OCI-LY1 (cell line): Measurements from ENCODE around the gene ZBTB46.

Source experiments
- H2AFZ ChIP-seq: fragments of 200-600 bp; sonication (generic), shearing (Covaris generic); 2 replicates; pipeline ENCODE4 v1.6.0; 2014; ENCODE audit warnings: antibody characterized with exemption, mild to moderate bottlenecking, low read length
- H3F3A ChIP-seq: fragments of 200-600 bp; sonication (generic), shearing (Covaris generic); 2 replicates; pipeline ENCODE4 v1.6.0; 2014; ENCODE audit warnings: mild to moderate bottlenecking, antibody characterized with exemption, low read length, moderate library complexity; ENCODE audit not compliant: insufficient read depth
- H3K27ac ChIP-seq: fragments of 200-600 bp; sonication (generic); 2 replicates; pipeline ENCODE4 v1.5.1; 2014; ENCODE audit warnings: low read length, mixed run types, mild to moderate bottlenecking, low read depth; ENCODE audit not compliant: poor library complexity, severe bottlenecking
- H3K27me3 ChIP-seq: fragments of 200-600 bp; sonication (generic); 2 replicates; pipeline ENCODE4 v1.6.0; 2014; ENCODE audit warnings: antibody characterized with exemption, mild to moderate bottlenecking, low read length, moderate library complexity; ENCODE audit not compliant: insufficient read depth
- H3K36me3 ChIP-seq: fragments of 200-600 bp; sonication (generic); 2 replicates; pipeline ENCODE4 v1.6.1; 2014; ENCODE audit warnings: mild to moderate bottlenecking, antibody characterized with exemption, low read length, moderate library complexity, mixed read lengths; ENCODE audit not compliant: insufficient read depth
- H3K4me1 ChIP-seq: fragments of 200-600 bp; sonication (generic); 2 replicates; pipeline ENCODE4 v1.5.1; 2014; ENCODE audit warnings: mild to moderate bottlenecking, low read length, moderate library complexity; ENCODE audit not compliant: insufficient read depth, severe bottlenecking
- H3K4me2 ChIP-seq: fragments of 200-600 bp; sonication (generic), shearing (Covaris generic); 2 replicates; pipeline ENCODE4 v1.6.1; 2014; ENCODE audit warnings: low read length
- H3K4me3 ChIP-seq: fragments of 200-600 bp; sonication (generic); 2 replicates; pipeline ENCODE4 v1.5.1; 2014; ENCODE audit warnings: low read length, low read depth, mild to moderate bottlenecking, mixed read lengths; ENCODE audit not compliant: poor library complexity, severe bottlenecking
- H3K79me2 ChIP-seq: fragments of 200-600 bp; shearing (Covaris generic); 2 replicates; pipeline ENCODE4 v1.6.1; 2016; ENCODE audit warnings: mixed run types, low read length, mixed read lengths; ENCODE audit not compliant: insufficient read depth
- H3K9ac ChIP-seq: fragments of 200-600 bp; sonication (generic), shearing (Covaris generic); 2 replicates; pipeline ENCODE4 v1.6.1; 2014; ENCODE audit warnings: mild to moderate bottlenecking, low read length, mixed read lengths
- H3K9me2 ChIP-seq: fragments of 200-600 bp; sonication (generic), shearing (Covaris generic); 2 replicates; pipeline ENCODE4 v1.6.1; 2014; ENCODE audit warnings: low read depth, mild to moderate bottlenecking, low read length, mixed read lengths
- H3K9me3 ChIP-seq: fragments of 200-600 bp; shearing (Covaris generic); 2 replicates; pipeline ENCODE4 v1.6.1; 2014; ENCODE audit warnings: low read length, mixed read lengths
- H4K20me1 ChIP-seq: fragments of 200-600 bp; sonication (generic), shearing (Covaris generic); 2 replicates; pipeline ENCODE4 v1.6.0; 2016; ENCODE audit warnings: mild to moderate bottlenecking, low read length; ENCODE audit not compliant: insufficient read depth
- CTCF ChIP-seq: fragments of 200-600 bp; sonication (generic), shearing (Covaris generic); IDR thresholded peaks from 2 replicates; pipeline ENCODE4 v1.5.1; 2017; ENCODE audit warnings: mild to moderate bottlenecking, antibody characterized with exemption, low read length, moderate library complexity, mixed read lengths
- EZH2 ChIP-seq: fragments of 200-600 bp; sonication (generic), shearing (Covaris generic); IDR thresholded peaks from 2 replicates; pipeline ENCODE4 v1.8.0; 2017; ENCODE audit warnings: borderline replicate concordance, mixed run types, mild to moderate bottlenecking, antibody characterized with exemption, low read length, moderate library complexity, mixed read lengths

ZBTB46 gene

GRCh38 chr20:63785691-63786131 is 45.4 kb downstream of the ZBTB46 start:
- Histone ChIP-seq H3K9me2 (no peaks in the 10 kb centered on the region), H2AFZ (no peak overlapping the region), H3K9ac (no peak overlapping the region)

DNA sequence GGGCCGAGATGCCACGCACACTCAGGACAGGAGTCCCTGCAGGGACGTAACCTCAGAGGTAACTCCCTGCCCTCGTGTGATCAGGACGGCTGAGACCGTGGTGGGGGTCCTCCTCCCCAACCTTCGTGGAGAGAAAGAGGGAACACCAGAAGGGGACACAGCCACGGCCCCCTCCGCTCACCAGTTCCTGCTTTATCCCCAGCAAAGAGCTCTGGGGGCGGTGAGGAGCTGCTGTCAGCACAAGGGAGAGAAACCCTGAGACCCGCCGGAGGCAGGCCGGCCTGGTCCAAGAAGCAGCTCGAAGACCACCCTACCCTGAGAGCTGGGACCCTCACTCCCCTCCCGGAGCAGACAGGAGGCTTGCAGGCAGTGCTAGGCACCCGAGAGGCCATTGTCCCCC is 47.1 kb downstream of the ZBTB46 start:
- 0 out of 2 replicates have a peak, but pooled peaks cover 7% of the 10 kb centered on the region for H3K27me3 ChIP-seq
- no peaks in the 10 kb centered on the region for H4K20me1 ChIP-seq
- no peaks in the 10 kb centered on the region for H3K36me3 ChIP-seq
- H3K9me3 ChIP-seq = no peaks in the 10 kb centered on the region
- TF ChIP-seq EZH2 = no peak
- no peak for TF ChIP-seq CTCF
- no peak overlapping the region for H2AFZ ChIP-seq
- no peaks in the 10 kb centered on the region for H3K79me2 ChIP-seq
- H3K27ac ChIP-seq = no peak overlapping the region
- no peak overlapping the region for H3K9ac ChIP-seq
- peaks cover 3% of the 10 kb centered on the region for H3K4me1 ChIP-seq
- H3K4me3 ChIP-seq = no peak overlapping the region
- H3K9me2 ChIP-seq = no peaks in the 10 kb centered on the region
- H3F3A ChIP-seq = no peaks in the 10 kb centered on the region
- no peak overlapping the region for H3K4me2 ChIP-seq

More at GRCh38 chr20:63785691-63786131, 45.4 kb downstream of the ZBTB46 start:
- no peak for TF ChIP-seq EZH2
- no peak for TF ChIP-seq CTCF
- Histone ChIP-seq H3K36me3 (no peaks in the 10 kb centered on the region), H3K4me2 (no peak overlapping the region), H3K4me1 (peaks cover 3% of the 10 kb centered on the region), H3K9me3 (no peaks in the 10 kb centered on the region), H3K79me2 (no peaks in the 10 kb centered on the region), H3K4me3 (no peak overlapping the region), H3K27ac (no peak overlapping the region), H4K20me1 (no peaks in the 10 kb centered on the region), H3F3A (no peaks in the 10 kb centered on the region), H3K27me3 (0 out of 2 replicates have a peak, but pooled peaks cover 7% of the 10 kb centered on the region)

DNA sequence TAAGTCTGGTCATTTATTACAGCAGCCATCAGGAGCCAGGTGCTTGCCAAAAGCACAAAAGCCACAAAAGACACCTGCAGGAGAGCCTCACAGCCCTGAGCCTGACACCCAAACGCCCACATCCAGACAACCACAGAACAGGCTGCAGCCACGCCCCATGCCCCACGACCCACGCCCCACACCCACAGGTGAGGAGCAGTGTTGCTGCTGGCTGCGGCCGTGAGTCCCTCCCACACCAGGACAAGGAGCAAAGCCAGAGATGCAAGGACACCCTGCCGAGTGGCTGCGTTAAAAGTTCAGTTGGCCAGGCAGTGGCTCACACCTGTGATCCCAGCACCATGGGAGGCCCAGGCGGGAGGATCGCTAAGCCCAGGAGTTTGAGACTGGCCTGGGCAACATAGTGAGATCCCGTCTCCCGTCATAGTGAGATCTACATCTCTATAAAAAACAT is 48.5 kb downstream of the ZBTB46 start:
- no peak overlapping the region for H3K4me2 ChIP-seq
- peaks cover 11% of the 10 kb centered on the region; the same call in 1 of the 2 replicates for H3K27me3 ChIP-seq
- H3K4me1 ChIP-seq = peaks cover 3% of the 10 kb centered on the region
- H3K9me3 ChIP-seq = no peaks in the 10 kb centered on the region
- TF ChIP-seq CTCF = no peak
- no peak for TF ChIP-seq EZH2
- H3K9me2 ChIP-seq = no peaks in the 10 kb centered on the region
- H3K27ac ChIP-seq = no peak overlapping the region
- no peak overlapping the region for H2AFZ ChIP-seq
- H3K36me3 ChIP-seq = peaks cover 3% of the 10 kb centered on the region; the same call in 1 of the 2 replicates
- H3K79me2 ChIP-seq = no peaks in the 10 kb centered on the region
- no peak overlapping the region for H3K4me3 ChIP-seq
- no peaks in the 10 kb centered on the region for H3F3A ChIP-seq
- H4K20me1 ChIP-seq = no peaks in the 10 kb centered on the region
- no peak overlapping the region for H3K9ac ChIP-seq
